GM19238 (cell line): ENCODE measurements around the gene SAMD4A.

ENCODE experiments used
- DNase-seq: peaks from one replicate; pipeline ENCODE4 v3.0.0; 2011; ENCODE audit warnings: low spot score; ENCODE audit not compliant: insufficient read length

The SAMD4A gene

DNA sequence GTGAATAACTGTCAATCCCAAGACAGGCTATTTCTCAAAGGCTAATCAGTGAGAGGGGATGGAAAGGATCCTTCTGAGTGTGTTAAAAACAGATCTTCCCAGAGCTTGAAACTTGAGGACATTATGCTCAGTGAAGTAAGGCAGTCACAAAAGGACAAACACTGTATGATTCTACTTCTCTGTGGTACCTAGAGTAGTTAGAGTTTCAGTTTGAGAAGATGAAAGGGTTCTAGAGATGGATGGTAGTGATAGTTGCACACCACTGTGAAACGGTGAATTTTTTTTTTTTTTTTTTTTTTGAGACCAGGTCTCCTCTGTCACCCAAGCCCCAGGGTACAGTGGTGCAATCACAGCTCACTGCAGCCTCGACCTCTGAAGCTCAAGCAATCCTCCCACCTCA is 133.8 kb downstream of the SAMD4A start:
- DNase-seq = no peak

DNA sequence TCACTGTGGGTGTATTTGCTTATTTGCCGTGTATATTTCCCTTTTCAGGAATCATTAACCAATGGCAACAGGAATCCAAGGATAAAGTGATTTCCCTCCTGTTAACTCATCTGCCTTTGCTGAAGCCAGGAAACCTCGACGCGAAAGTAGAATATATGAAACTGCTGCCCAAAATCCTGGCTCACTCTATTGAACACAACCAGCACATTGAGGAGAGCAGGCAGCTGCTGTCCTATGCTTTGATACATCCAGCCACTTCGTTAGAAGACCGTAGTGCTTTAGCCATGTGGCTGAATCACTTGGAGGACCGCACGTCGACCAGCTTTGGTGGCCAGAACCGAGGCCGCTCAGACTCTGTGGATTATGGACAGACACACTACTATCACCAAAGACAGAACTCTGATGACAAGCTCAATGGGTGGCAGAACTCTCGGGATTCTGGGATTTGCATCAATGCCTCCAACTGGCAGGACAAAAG is 135.1 kb downstream of the SAMD4A start:
- no peak for DNase-seq

- no peak for DNase-seq
These were observed 135.6 kb downstream of the SAMD4A start for GRCh38 chr14:54702492-54702891.

GRCh38 chr14:54703082-54703481 is 136.2 kb downstream of the SAMD4A start:
- no peak for DNase-seq

GRCh38 chr14:54703724-54704123 is 136.8 kb downstream of the SAMD4A start:
- no peak for DNase-seq

GRCh38 chr14:54704768-54705167 is 137.8 kb downstream of the SAMD4A start:
- DNase-seq = no peak

GRCh38 chr14:54706769-54707168 is 139.8 kb downstream of the SAMD4A start:
- DNase-seq = no peak

DNA sequence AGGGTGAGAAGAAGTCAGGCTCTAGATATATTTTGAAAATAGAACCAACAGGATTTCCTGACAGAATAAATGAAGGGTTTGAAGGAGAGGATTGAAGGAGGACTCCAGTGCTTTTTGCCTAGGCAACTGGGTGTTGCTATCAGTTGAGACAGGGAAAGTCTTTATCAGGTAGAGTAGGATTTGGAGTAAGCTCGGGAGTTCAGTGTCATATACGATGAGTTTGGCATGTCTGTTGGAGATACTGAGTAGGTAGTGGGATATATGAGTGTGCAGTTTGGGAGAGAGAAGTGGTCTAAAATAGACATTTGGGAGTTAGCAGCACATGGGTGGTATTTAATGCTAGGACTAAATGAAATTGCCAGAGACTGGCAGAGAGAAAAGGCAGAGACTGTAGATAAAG is 141.2 kb downstream of the SAMD4A start:
- no peak for DNase-seq

GRCh38 chr14:54708982-54709381 is 142.1 kb downstream of the SAMD4A start:
- DNase-seq = no peak

DNA sequence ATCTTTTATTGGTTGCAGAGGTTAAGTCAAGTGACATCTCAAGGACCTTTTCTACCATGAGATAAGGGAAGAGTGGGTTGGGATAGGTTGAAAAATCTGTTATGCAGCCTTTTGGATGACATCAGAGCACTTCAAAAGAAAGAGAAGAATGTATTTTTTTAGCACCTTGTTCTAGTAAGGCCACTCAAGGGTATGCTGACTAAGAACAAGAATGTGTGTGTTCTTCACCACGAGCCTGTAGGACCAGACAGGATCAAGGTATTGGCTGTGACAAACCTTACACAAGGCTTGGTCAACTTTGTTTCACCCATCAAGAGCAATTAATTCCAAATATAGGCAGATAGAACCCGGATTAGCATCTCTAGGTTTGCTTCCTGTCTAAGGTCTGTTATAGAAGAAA is 142.5 kb downstream of the SAMD4A start:
- peak; percentile 31 for DNase-seq

GRCh38 chr14:54709867-54710266 is 142.9 kb downstream of the SAMD4A start:
- no peak for DNase-seq

GRCh38 chr14:54711312-54711711 is 144.4 kb downstream of the SAMD4A start:
- DNase-seq = no peak

DNA sequence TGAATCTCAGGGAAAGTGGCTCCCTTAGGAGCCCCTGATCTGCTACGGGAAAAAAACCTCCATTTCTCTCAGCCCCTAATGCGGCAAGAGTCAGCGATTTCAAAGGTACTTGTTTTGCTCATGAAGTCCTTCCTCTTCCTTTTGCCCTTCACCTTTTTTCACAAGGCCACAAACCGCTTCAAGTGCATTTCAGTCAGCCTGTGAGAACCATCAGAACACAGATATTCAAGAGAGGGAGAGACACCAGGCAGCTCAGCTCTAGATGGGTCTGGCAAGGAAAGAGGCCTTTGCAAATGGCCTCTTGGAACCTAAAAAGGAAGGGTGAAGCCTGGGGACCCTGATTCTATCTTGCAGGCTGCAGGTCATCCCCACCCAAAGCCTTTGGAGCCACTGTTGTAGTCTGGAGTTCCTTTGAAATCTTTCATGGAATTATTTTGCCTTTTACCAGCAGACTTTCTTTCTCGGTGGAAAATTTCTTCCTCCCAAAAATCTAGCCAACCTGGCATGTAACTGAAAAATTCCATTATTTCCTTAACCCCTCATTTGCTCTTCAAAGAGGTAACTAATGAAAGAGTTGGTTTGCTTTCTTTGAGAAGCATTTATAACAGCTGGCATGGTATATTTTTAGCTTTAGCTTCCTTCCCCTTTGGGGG is 145.0 kb downstream of the SAMD4A start:
- DNase-seq = no peak

- DNase-seq = no peak
These were observed 145.7 kb downstream of the SAMD4A start for GRCh38 chr14:54712465-54713200.

- no peak for DNase-seq
These were observed 146.5 kb downstream of the SAMD4A start for GRCh38 chr14:54713379-54713778.

DNA sequence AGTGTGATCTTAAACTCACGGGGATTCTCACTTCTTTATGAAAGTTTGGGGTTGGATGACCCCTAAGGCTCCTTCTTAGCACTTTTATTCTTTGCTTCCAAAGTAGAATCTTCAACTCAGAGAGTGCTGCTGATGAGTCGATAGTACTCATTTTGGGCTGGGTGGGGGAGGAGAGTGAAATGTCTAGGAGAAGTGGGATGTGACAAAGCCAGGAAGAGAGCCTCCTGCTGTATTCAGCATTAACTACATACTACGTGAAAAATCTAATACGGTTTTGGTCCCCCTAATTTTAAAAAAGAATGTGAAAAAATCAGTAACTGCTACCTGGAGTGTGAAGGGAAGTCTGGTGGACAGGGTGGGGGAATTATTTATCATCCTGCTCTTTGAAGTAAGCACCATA is 148.3 kb downstream of the SAMD4A start:
- no peak for DNase-seq

GRCh38 chr14:54715811-54716210 is 148.9 kb downstream of the SAMD4A start:
- DNase-seq = no peak

DNA sequence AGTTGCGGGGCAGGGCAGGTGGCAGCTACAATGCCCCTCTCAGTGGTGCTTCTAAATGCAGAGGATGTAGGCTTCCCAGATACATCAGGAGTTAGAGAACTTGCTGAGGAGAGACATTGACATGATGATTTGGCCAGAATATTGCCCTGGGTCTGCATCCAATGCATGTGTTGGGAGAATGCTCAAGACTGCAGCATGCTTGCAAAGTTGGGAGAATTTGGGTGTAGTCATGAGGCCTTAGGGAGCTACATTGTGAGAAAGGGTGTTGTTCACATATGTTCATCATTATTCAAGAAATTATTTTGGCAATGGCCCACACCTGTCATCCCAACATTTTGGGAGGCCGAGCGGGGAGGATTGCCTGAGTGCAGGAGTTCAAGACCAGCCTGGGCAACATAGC is 149.9 kb downstream of the SAMD4A start:
- DNase-seq = no peak

- no peak for DNase-seq
These were observed 151.1 kb downstream of the SAMD4A start for GRCh38 chr14:54718046-54718445.

DNA sequence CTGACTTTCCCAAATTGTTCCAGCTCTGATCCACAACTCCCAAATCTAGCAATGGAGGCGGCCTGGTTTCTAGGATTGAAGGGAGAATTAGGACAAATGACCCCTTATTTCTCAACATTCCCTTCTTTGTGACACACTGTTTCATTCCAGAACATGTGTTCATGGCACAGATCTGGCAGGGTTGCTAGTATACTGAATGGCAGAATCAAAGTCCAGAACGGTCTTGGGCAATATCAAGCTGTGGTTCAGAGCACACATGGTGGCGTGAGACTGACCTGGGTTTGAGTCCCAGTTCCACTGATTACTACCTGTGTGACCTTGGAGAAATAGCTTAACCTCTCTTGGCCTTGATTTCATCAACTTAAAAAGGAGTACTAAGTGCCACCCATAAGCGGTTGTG is 152.5 kb downstream of the SAMD4A start:
- DNase-seq = no peak

GRCh38 chr14:54722791-54723432 is 156.0 kb downstream of the SAMD4A start:
- no peak for DNase-seq

GRCh38 chr14:54724123-54724522 is 157.2 kb downstream of the SAMD4A start:
- no peak for DNase-seq
